GM18511 (cell line): ENCODE results near the gene ZNG1F.
"Not testable (repeated sequence)": the region's sequence is repeated elsewhere in the genome, so short reads cannot be mapped to it uniquely, and the experiment has no call there.

ENCODE experiments used
- ATAC-seq: cut with Tn5 transposase; IDR thresholded peaks from one replicate; pipeline ENCODE4 v1.9.1; 2021; ENCODE audit warnings: mild to moderate bottlenecking, moderate library complexity; ENCODE audit not compliant: unreplicated experiment

ZNG1F gene

DNA sequence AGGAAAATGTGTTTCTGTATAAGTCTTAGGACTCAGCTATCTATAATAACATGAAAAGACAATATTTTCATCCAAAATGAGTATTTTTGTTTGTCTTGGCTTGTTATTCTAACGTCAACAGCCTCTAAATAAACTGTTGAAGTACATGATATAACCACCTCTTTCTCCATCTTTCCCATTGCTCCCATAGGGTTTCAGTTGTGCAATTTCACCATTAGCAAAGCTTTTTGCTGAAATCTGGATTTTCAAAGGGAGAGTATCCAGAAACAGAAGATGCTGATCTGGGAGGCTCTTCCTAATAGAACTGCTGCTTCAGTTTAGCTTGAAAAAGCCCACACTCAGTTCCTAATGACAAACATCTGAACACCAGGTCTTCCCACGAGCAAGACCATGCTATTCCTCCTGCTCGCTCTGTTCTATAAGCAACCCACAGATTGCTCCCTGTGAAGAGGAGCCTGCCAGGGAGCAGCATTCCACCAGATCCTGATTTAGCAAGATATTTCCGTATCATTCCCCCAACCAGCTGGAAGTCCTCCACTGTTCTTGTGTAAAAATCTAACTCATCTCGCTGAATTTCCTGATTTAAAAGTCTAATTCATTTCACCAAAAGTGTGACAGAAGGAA is 101.8 kb downstream of the ZNG1F start:
- not testable (repeated sequence) for ATAC-seq

DNA sequence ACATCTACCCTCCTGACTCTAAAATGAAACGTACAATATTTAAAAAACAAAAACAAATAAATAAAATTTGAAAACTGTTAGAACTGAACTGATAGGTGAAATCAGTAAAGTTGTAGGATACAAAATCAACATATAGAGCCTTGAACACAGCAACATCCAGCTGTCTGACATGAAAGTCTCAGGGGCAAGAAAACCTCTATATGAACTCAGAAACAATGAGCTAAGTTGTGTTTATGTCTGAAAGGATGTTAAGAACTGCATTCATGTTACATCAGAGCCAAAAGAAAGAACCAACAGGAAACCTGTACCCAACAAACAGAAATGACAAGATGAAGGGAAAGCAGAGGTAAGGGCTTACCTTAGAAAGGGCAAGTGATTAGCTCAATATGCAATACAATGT is 102.4 kb downstream of the ZNG1F start:
- not testable (repeated sequence) for ATAC-seq

DNA sequence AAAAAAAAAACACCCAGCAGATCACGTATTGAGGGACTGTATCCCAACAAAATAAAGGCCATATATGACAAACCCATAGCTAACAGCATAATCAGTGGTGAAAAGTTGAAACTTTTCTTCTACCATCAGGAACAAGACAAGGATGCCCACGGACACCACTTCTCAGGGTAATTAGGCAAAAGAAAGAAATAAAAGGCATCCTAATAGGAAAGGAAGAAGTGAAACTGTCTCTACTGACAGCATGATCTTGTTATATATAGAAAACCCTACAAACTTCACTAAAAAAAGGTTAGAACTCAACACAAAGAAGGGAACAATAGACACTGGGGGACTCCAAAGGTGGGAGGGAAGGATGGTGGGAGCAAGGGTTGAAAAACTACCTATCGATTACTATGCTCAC is 102.9 kb downstream of the ZNG1F start:
- not testable (repeated sequence) for ATAC-seq

- ATAC-seq: not testable (repeated sequence)
Measured at GRCh38 chr9:41082358-41082757, 106.8 kb downstream of the ZNG1F start.
